Loucy (cell line): ENCODE results near the gene ARFGEF3.

ENCODE experiments used
- H2AFZ ChIP-seq: fragments of 200-600 bp; sonication (generic); 2 replicates; pipeline ENCODE4 v1.6.0; 2016; ENCODE audit warnings: antibody characterized with exemption, mild to moderate bottlenecking, low read length, moderate library complexity
- H3F3A ChIP-seq: fragments of 200-600 bp; 2 replicates; pipeline ENCODE4 v1.6.0; 2016; ENCODE audit warnings: antibody characterized with exemption, low read depth, mild to moderate bottlenecking
- H3K27me3 ChIP-seq: fragments of 200-600 bp; sonication (generic); 2 replicates; pipeline ENCODE4 v1.6.1; 2014; ENCODE audit warnings: low read length, mild to moderate bottlenecking; ENCODE audit not compliant: insufficient read depth, poor library complexity, severe bottlenecking
- H3K36me3 ChIP-seq: fragments of 200-600 bp; sonication (generic); 2 replicates; pipeline ENCODE4 v1.6.1; 2016; ENCODE audit warnings: low read length; ENCODE audit not compliant: insufficient read depth
- H3K4me1 ChIP-seq: fragments of 200-600 bp; sonication (generic); 2 replicates; pipeline ENCODE4 v1.5.1; 2014; ENCODE audit warnings: low read length, mild to moderate bottlenecking; ENCODE audit not compliant: insufficient read depth, poor library complexity, severe bottlenecking
- H3K4me2 ChIP-seq: fragments of 200-600 bp; sonication (generic); 2 replicates; pipeline ENCODE4 v1.6.0; 2014; ENCODE audit warnings: antibody characterized with exemption, low read length, low read depth, mild to moderate bottlenecking; ENCODE audit not compliant: poor library complexity, severe bottlenecking
- H3K4me3 ChIP-seq: fragments of 200-600 bp; sonication (generic); 2 replicates; pipeline ENCODE4 v1.5.1; 2014; ENCODE audit warnings: low read length, mild to moderate bottlenecking, mixed read lengths; ENCODE audit not compliant: poor library complexity, severe bottlenecking
- H3K79me2 ChIP-seq: fragments of 200-600 bp; sonication (generic); 2 replicates; pipeline ENCODE4 v1.6.1; 2014; ENCODE audit warnings: low read length; ENCODE audit not compliant: insufficient read depth
- H3K9ac ChIP-seq: fragments of 200-600 bp; sonication (generic); 2 replicates; pipeline ENCODE4 v1.6.0; 2014; ENCODE audit warnings: mild to moderate bottlenecking, low read depth, low read length, moderate library complexity; ENCODE audit not compliant: poor library complexity, severe bottlenecking
- H3K9me2 ChIP-seq: fragments of 200-600 bp; sonication (generic); replicated peaks from 2 replicates; pipeline ENCODE4 v1.6.1; 2016; ENCODE audit warnings: low read depth, low read length, mixed read lengths
- H3K9me3 ChIP-seq: fragments of 200-600 bp; sonication (generic); 2 replicates; pipeline ENCODE4 v1.6.1; 2014; ENCODE audit warnings: mild to moderate bottlenecking, antibody characterized with exemption, low read length, low read depth; ENCODE audit not compliant: insufficient read depth
- H4K20me1 ChIP-seq: fragments of 200-600 bp; sonication (generic); 2 replicates; pipeline ENCODE4 v1.6.0; 2014; ENCODE audit warnings: antibody characterized with exemption, low read length, mild to moderate bottlenecking; ENCODE audit not compliant: insufficient read depth, poor library complexity, severe bottlenecking
- EZH2phosphoT487 ChIP-seq: fragments of 200-600 bp; IDR thresholded peaks from 2 replicates; pipeline ENCODE4 v1.6.1; 2018; ENCODE audit warnings: antibody characterized with exemption, mild to moderate bottlenecking, moderate library complexity, borderline replicate concordance
- TF ChIP-seq, protein P1 (sequence below): fragments of 200-600 bp; sonication (generic); conservative IDR thresholded peaks from 2 replicates; pipeline ENCODE4 v1.5.1; 2014; ENCODE audit warnings: mild to moderate bottlenecking, antibody characterized with exemption, low read length

Gene ARFGEF3

GRCh38 chr6:138157986-138158638 is 3.6 kb upstream of the ARFGEF3 start:
- no peaks in the 10 kb centered on the region for H3F3A ChIP-seq
- H3K27me3 ChIP-seq: no peaks in the 10 kb centered on the region
- no peak overlapping the region for H2AFZ ChIP-seq
- no peaks in the 10 kb centered on the region for H3K9me2 ChIP-seq
- no peaks in the 10 kb centered on the region for H4K20me1 ChIP-seq
- H3K4me3 ChIP-seq: no peak overlapping the region
- H3K4me1 ChIP-seq: no peaks in the 10 kb centered on the region
- no peak for TF ChIP-seq EZH2phosphoT487
- TF ChIP-seq, protein P1, sequence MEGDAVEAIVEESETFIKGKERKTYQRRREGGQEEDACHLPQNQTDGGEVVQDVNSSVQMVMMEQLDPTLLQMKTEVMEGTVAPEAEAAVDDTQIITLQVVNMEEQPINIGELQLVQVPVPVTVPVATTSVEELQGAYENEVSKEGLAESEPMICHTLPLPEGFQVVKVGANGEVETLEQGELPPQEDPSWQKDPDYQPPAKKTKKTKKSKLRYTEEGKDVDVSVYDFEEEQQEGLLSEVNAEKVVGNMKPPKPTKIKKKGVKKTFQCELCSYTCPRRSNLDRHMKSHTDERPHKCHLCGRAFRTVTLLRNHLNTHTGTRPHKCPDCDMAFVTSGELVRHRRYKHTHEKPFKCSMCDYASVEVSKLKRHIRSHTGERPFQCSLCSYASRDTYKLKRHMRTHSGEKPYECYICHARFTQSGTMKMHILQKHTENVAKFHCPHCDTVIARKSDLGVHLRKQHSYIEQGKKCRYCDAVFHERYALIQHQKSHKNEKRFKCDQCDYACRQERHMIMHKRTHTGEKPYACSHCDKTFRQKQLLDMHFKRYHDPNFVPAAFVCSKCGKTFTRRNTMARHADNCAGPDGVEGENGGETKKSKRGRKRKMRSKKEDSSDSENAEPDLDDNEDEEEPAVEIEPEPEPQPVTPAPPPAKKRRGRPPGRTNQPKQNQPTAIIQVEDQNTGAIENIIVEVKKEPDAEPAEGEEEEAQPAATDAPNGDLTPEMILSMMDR: no peak
- H3K9ac ChIP-seq: no peak overlapping the region
- no peaks in the 10 kb centered on the region for H3K36me3 ChIP-seq
- H3K4me2 ChIP-seq: no peak overlapping the region
- no peaks in the 10 kb centered on the region for H3K9me3 ChIP-seq
- no peaks in the 10 kb centered on the region for H3K79me2 ChIP-seq

DNA sequence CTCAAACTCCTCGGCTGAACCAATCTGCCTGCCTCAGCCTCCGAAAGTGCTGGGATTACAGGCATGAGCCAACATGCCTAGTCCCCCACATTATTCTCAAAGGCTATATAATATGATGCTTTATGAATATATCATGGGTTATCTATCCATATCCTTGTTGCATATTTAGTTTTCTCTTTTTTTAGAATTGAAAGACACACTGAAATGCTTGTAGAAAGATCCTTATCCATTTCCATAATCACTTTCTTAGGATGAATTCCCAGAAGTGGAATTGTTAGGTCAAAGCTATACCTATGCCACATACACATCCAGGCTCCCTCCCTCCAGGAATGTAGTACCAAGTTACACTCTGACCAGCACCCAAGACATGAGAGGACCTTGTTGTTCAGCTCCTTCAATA is 2.5 kb upstream of the ARFGEF3 start:
- Histone ChIP-seq H3K9me3 (no peaks in the 10 kb centered on the region), H3K27me3 (no peaks in the 10 kb centered on the region), H3K9me2 (no peaks in the 10 kb centered on the region), H3K4me3 (no peak overlapping the region), H3F3A (no peaks in the 10 kb centered on the region), H4K20me1 (no peaks in the 10 kb centered on the region), H3K36me3 (no peaks in the 10 kb centered on the region), H3K4me2 (no peak overlapping the region), H3K4me1 (no peaks in the 10 kb centered on the region), H2AFZ (no peak overlapping the region), H3K9ac (no peak overlapping the region), H3K79me2 (no peaks in the 10 kb centered on the region)
- TF ChIP-seq EZH2phosphoT487: no peak
- TF ChIP-seq, protein P1: no peak

- Histone ChIP-seq H3K36me3 (no peaks in the 10 kb centered on the region), H3K9me3 (no peaks in the 10 kb centered on the region), H2AFZ (no peak overlapping the region), H3K79me2 (no peaks in the 10 kb centered on the region), H3K9ac (no peak overlapping the region), H4K20me1 (no peaks in the 10 kb centered on the region), H3K4me2 (no peak overlapping the region), H3K9me2 (no peaks in the 10 kb centered on the region), H3K27me3 (no peaks in the 10 kb centered on the region), H3F3A (no peaks in the 10 kb centered on the region), H3K4me3 (no peak overlapping the region), H3K4me1 (no peaks in the 10 kb centered on the region)
- TF ChIP-seq, protein P1: no peak
- TF ChIP-seq EZH2phosphoT487: no peak
These were observed 1.2 kb upstream of the ARFGEF3 start for GRCh38 chr6:138160329-138161087.
